ENCODE results near the gene KNCN.
A peak's percentile ranks its signal among the peaks of the same experiment; 100 is the strongest.

Gene KNCN

GRCh38 chr1:46544561-46545240 lies 6.7 kb downstream of the KNCN start:
- DNase-seq (ENCODE audit: low read depth in 2 of 2, low spot score in 1 of 2), result no peak

- DNase-seq (ENCODE audit: low read depth in 2 of 2, low spot score in 1 of 2), result no peak
Measured at GRCh38 chr1:46543761-46544560, 7.5 kb downstream of the KNCN start.

GRCh38 chr1:46543382-46543760 lies 8.1 kb downstream of the KNCN start:
- DNase-seq (ENCODE audit: low read depth in 2 of 2, low spot score in 1 of 2), result no peak

- DNase-seq (ENCODE audit: low read depth in 2 of 2, low spot score in 1 of 2), result no peak
Measured at GRCh38 chr1:46539972-46540371, 11.5 kb downstream of the KNCN start.

GRCh38 chr1:46538147-46538546 lies 13.3 kb downstream of the KNCN start:
- DNase-seq (ENCODE audit: low read depth in 2 of 2, low spot score in 1 of 2), result no peak

GRCh38 chr1:46537651-46538050 lies 13.8 kb downstream of the KNCN start:
- DNase-seq (ENCODE audit: low read depth in 2 of 2, low spot score in 1 of 2), result no peak

GRCh38 chr1:46536527-46536926 lies 14.9 kb downstream of the KNCN start:
- DNase-seq (ENCODE audit: low read depth in 2 of 2, low spot score in 1 of 2), result no peak

- DNase-seq (ENCODE audit: low read depth in 2 of 2, low spot score in 1 of 2), result no peak
Measured at GRCh38 chr1:46535063-46535462, 16.4 kb downstream of the KNCN start.

GRCh38 chr1:46533179-46533864 lies 18.1 kb downstream of the KNCN start:
- DNase-seq (ENCODE audit: low read depth in 2 of 2, low spot score in 1 of 2), result peak in 1 of 2 donors; percentile 25

- DNase-seq (ENCODE audit: low read depth in 2 of 2, low spot score in 1 of 2), result peak; percentile 35 to 43
Measured at GRCh38 chr1:46532498-46533178, 18.8 kb downstream of the KNCN start.

GRCh38 chr1:46532095-46532494 lies 19.4 kb downstream of the KNCN start:
- DNase-seq (ENCODE audit: low read depth in 2 of 2, low spot score in 1 of 2), result no peak

- no peak for DNase-seq (ENCODE audit: low read depth in 2 of 2, low spot score in 1 of 2)
Measured at GRCh38 chr1:46530791-46531409, 20.5 kb downstream of the KNCN start.

- no peak for DNase-seq (ENCODE audit: low read depth in 2 of 2, low spot score in 1 of 2)
Measured at GRCh38 chr1:46530311-46530710, 21.1 kb downstream of the KNCN start.

- no peak for DNase-seq (ENCODE audit: low read depth in 2 of 2, low spot score in 1 of 2)
Measured at GRCh38 chr1:46529031-46529630, 22.3 kb downstream of the KNCN start.

GRCh38 chr1:46528297-46528955 lies 23.0 kb downstream of the KNCN start:
- no peak for DNase-seq (ENCODE audit: low read depth in 2 of 2, low spot score in 1 of 2)

GRCh38 chr1:46527474-46528296 lies 23.8 kb downstream of the KNCN start:
- peak in 1 of 2 donors; percentile 49 for DNase-seq (ENCODE audit: low read depth in 2 of 2, low spot score in 1 of 2)

- no peak for DNase-seq (ENCODE audit: low read depth in 2 of 2, low spot score in 1 of 2)
Measured at GRCh38 chr1:46526691-46527291, 24.7 kb downstream of the KNCN start.

- no peak for DNase-seq (ENCODE audit: low read depth in 2 of 2, low spot score in 1 of 2)
Measured at GRCh38 chr1:46526013-46526690, 25.3 kb downstream of the KNCN start.
